ENCODE results near the gene CASP12.
"Not testable (repeated sequence)": the region's sequence is repeated elsewhere in the genome, so short reads cannot be mapped to it uniquely, and the experiment has no call there.

The CASP12 gene

DNA sequence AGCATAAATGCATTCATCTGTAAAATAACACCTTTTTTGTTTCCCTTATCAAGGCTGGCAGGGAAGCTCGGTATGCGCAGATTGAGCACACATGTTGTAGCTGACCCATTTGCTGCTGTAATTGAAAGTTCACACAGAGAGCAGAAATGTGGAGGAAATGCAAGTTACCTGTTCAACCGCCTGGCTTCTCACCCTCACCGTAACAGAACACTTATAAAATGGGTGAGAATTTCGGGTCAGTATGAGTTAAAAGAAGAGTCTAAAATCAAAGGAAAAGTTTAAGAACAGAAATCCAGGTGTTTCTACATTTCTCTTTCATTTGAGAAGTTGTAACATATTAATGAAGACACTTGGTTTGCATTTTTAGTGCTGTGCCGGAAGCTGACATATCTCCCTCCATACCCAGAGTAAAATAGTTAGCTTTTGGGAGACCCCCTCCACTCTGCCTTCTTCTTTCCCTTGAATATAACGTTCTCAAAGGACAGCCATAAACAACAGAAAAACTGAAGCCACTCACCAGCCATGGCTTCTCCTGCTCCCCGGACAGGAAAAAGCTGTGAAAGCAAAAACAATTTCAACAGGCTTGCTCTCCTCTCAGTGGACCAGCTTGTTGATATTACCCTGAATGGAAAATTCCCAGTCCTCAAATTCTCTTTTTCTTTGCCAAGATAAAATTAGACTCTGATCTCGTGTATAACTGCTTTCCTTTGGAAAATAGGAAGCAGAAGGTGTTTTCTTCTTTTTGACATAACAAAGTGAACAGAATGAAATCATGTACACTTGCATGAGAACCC lies at the start of gene CASP12:
Gene CASP12 (minus strand): TSS at position 570 of the 794 bp plus-strand sequence.
- DNase-seq (ENCODE audit: low read depth in 1 of 2, low spot score in 1 of 2): no peak

DNA sequence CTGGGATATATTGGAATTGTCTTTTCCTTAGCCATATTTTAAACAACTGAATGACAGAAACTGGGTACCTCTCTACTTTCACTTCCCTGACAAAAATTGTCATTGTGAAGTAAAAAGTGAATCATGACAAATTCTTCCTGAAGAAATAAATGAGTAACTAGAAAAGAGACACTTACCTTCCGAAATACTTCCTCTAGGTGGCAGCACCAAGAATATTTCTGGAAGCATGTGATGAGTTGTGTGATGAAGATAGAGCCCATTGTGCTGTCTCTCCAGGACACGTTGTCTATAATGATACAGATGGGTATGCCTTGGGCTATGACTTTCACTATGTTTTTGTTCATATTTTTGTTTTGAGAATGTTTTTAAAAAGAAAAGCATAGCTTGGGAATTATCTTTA lies 48.6 kb upstream of the CASP12 start:
- no peak for DNase-seq (ENCODE audit: low read depth in 1 of 2, low spot score in 1 of 2)

DNA sequence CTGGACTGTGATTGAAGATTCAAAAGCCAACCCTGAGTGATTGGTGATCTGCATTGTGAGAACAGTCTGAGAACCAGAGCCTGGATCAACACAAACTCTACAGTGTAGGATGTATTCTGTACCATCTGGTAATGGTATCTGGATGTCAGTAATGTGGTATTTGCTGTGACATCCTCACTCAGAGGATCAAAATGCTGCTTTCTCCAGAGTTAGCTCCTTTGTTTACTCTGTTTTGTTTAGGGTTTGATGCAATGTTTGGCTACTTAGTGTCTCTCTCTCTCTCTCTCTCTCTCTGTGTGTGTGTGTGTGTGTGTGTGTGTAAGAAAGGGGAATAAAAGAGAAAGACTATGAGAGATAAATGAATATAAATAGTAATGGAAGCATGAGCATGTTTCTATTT lies 45.8 kb upstream of the CASP12 start:
- no peak for DNase-seq (ENCODE audit: low read depth in 1 of 2, low spot score in 1 of 2)

DNA sequence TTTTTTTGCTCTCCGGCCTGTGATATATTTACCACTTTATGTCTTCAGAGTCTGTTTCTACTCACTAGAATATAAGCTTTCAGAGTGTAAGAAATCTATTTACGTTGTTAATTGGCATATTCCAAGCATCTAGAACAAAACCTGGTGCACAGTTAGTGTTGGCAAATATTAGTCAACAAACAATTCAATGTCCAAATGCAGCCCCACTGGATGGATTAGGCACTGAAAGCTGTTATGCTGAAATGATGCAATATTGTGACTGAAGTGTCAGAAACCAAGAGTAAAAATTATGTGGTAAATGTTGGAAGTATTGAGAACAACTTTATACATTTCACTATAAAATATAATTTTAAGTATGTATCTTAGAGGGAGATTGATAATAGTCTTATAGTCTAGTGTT lies 45.3 kb upstream of the CASP12 start:
- DNase-seq (ENCODE audit: low read depth in 1 of 2, low spot score in 1 of 2): no peak

DNA sequence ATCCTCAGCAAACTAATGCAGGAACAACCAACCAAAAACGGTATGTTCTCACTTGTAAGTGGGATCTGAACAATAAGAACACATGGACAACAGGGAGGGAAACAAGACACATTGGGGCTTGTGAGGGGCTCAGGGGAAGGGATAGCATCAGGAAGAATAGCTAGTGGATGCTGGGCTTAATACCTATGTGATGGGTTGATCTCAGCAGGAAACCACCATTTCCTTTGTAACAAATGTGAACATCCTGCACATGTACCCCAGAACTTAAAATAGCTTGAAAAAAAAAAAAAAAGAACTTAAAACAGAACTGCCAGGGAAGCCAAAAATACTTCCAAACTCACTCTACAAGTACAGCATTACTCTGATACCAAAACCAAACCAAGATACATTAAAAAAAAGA lies 36.3 kb upstream of the CASP12 start:
- DNase-seq (ENCODE audit: low read depth in 1 of 2, low spot score in 1 of 2): no peak

DNA sequence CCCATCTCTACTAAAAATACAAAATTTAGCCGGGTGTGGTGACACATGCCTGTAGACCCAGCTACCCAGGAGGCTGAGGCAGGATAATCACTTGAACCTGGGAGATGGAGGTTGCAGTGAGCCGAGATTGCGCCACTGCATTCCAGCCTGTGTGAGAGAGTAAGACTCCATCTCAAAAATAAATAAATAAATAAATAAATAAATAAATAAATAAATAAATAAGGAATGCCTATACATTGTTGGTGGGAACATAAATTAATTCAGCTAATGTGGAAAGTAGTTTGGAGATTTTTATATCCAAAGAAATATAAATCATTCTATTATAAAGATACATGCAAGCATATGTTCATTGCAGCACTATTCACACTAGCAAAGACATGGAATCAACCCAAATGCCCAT lies 35.8 kb upstream of the CASP12 start:
- DNase-seq (ENCODE audit: low read depth in 1 of 2, low spot score in 1 of 2): not testable (repeated sequence)

DNA sequence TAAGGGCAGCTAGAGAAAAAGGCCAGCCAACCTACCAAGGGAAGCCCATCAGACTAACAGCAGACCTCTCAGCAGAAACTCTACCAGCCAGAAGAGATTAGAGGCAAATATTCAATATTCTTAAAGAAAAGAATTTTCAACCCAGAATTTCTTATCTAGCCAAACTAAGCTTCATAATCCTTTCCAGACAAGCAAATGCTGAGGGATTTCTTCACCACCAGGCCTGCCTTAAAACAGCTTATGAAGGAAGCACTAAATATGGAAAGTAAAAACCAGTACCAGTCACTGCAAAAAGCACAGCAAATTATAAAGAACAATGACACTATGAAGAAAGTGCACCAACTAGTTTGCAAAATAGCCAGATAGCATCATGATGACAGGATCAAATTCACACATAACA lies 30.6 kb upstream of the CASP12 start:
- no peak for DNase-seq (ENCODE audit: low read depth in 1 of 2, low spot score in 1 of 2)

DNA sequence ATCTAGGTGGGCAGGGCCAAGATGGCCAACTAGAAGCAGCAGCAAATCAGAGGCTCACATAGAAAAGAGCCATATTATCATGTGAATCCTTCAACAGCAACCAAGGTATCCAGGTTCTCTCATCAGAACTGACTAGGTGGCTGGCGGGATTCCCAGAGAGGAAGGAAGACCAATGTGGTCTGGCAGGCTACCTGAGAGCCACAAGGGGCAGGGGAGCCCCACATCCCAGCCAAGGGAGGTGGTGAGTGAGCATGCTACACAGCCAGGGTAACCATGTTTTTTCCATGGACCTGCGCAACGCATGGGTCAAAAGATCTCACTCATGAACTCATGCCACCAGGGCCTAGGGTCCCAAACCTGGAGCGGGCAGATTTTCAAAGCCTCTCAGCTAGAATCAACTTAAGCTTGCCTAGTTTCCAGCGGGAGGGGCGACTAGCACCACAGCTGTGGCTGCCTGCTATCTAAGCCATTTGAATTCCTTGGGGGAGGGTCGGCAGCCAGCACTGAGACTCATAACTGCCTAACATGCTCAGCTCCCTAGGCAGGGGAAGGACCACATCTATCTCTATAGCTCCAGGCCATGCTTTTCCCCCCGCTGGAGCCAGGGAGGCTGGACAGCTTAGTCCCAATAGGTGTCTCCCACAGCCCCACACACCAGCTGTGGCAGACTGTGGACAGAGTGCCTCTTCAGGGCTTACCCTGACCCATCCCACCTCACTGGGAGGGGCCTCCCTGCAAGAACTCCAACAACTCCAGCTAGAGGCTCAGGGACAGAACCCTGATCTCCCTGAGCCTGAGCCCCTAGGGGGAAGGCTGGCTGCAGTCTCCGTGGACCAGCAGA lies 28.7 kb upstream of the CASP12 start:
- DNase-seq (ENCODE audit: low read depth in 1 of 2, low spot score in 1 of 2): no peak

DNA sequence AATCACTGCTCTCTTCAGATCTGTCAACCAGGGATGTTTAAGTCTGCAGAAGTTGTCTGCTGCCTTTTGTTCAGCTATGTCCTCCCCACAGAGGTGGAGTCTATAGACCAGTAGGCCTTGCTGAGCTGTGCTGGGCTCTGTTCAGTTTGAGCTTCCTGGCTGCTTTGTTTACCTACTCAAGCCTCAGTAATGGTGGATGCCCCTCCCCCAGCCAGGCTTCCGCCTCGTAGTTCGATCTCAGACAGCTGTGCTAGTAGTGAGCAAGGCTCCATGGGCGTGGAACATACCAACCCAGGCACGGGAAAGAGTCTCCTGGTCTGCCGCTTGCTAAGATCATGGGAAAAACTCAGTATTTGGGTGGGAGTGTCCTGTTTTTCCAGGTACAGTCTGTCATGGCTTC lies 27.6 kb upstream of the CASP12 start:
- no peak for DNase-seq (ENCODE audit: low read depth in 1 of 2, low spot score in 1 of 2)

DNA sequence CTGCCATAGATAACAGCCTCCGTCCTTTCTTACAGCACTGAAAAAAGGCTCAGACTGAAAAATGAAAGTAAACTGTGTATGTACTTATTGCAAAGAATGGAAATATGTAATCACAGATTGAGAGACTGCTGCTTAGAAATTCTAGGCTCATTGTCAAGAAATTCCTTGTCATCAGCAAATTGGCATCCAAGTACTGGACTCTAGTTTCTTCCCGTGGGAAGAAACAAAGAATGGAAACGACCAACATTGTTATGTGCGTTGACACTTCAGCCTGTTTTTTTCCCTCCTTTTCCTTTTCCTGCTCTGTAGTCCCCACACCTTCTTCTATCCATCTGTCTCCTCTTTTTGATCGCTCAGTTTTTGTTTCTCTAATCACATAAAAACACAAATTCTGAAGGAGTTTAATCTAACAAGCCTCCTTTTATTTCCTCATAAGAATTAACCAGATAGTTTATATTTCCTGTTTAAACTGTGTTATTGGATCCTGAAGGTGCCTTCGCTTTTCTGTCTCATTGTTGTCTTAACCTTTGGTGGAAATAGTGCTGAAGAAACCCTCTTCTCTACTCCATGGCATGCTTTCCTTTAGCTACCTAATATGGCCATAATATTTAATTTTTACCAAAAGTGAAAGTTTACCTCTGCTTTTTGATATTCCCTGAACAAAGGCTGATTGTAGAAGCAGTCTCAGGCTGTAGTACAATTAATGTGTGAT lies 20.0 kb upstream of the CASP12 start:
- no peak for DNase-seq (ENCODE audit: low read depth in 1 of 2, low spot score in 1 of 2)

DNA sequence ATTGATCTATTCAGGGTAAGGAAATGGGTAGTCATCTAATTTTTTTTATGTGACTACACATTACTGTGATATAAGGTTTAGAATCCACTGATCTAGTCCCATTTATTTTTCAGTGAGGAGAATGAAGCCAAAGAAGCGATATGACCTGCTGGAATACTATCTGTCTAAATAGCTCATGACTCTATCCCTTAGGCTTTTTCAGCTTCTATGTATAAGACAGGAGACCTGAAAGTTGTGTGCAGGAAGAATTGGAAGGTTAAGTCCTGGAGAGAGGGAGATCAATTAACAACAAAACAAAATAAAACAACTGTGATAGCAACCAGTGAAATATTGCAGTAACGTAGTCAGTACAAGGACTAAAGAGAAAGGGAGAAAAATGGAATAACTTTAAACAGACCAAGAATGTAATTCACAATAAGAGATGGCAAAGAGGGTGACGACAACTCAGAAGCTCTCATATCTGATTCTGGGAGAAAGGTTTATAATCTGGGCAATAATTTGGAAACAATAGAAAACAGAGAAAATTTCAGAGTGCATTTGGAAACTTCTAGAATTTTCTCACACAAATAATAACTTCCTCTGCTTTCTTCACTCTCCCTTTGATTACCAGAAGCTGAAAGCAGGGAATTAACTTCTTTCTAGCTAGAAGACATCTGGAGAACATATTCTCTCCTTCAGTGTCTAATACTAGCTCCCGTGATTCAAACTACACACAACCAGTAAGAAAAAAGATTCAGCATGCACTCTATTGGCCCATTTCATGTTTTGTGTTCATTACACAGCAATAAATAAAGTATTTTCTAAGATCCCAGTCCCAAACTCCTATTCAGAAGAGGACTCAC lies 19.2 kb upstream of the CASP12 start:
- no peak for DNase-seq (ENCODE audit: low read depth in 1 of 2, low spot score in 1 of 2)

DNA sequence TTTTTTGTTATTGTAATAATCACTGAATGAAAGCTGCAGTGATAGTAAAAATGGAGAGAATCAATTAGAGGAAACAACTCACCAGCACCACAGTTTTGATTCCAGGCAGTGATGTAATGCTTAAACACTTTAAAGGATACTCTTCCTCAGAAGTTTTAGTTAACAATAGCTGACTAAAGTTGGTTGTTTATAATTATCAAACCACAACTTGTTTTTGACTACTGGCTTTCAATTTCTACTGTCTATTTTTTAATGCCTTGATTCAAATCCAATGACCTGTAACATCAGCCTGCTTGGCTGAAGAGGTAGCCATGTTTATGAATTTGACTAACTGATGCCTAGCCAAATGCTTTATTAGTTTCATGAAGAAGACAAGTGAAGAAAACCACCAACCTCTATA lies 18.2 kb upstream of the CASP12 start:
- DNase-seq (ENCODE audit: low read depth in 1 of 2, low spot score in 1 of 2): no peak

DNA sequence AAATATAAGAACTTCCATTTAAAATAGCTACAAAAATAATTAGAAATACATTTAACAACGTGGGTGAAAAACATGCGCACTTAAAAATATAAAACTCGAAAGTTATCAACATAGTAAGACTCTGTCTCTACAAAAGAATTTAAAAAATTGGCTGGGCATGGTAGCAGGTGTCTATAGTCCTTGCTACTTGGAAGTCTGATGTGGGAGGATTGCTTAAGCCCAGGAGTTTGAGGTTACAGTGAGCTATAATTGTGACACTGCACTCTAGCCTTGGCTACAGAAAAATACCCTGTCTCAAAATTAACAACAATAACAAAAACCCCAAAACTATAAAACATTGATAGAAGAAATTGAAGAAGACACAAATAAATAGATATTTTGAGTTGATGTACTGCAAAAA lies 13.8 kb upstream of the CASP12 start:
- no peak for DNase-seq (ENCODE audit: low read depth in 1 of 2, low spot score in 1 of 2)

DNA sequence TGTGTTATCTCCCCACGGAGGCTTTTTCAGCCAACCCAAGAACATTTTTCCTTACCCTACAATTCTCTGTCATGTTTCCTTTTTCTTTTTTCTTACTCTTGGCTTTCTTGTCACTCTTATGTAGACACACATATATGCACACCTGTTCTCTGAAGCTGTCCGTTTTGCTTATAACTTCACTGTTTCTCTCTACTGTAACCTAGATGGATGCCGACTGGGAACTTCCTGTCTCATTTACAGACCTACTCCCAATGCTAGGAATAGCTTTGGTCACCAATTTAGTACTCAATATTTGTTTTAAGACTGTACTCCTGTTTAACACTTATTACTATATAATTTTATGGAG lies 9.9 kb upstream of the CASP12 start:
- no peak for DNase-seq (ENCODE audit: low read depth in 1 of 2, low spot score in 1 of 2)

DNA sequence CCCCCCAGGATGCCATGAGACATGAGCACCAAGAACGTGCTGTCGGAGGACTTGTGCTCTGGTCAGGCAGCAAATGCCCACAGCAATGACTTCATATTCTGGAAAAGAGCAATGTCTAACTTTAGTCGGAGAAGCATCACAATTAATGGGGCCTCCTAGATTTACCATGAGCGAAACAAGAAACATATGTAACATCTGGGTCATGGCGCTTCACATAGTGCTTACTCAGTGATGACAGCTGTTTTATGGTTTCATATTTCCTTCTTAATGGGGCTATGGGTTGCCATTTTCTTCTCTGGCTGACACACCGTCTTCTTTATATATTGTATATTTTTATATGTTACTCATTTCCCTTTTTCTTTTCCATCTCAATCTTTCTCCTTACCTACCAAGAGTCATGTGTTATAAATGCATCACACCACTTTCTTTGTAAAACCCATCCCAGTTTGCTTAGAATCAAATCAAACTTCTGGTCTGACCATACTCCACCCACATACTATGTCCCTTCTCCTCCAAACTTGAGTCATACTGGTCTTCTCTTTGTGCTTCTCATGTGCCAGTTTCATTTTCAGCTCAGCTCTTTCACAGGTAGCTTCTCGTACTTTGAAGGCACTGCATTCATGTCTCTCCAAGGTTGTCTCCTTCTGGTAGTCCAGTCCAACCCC lies 9.4 kb upstream of the CASP12 start:
- DNase-seq (ENCODE audit: low read depth in 1 of 2, low spot score in 1 of 2): no peak

DNA sequence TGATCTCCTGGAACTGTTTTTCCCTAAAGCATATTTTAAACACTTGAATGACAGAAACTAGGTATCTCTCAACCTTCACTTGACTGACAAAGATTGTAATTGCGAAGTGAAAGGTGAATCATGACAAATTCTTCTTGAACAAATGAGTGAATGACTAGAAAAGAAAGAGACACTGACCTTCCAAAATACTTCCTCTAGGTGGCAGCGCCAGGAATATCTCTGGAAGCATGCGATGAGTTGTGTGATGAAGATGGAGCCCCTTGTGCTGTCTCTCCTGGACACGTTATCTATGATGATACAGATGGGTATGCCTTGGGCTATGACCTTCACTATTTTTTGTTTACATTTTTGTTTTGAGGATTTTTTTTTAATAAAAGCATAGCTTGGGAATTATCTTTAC lies 7.0 kb upstream of the CASP12 start:
- no peak for DNase-seq (ENCODE audit: low read depth in 1 of 2, low spot score in 1 of 2)

DNA sequence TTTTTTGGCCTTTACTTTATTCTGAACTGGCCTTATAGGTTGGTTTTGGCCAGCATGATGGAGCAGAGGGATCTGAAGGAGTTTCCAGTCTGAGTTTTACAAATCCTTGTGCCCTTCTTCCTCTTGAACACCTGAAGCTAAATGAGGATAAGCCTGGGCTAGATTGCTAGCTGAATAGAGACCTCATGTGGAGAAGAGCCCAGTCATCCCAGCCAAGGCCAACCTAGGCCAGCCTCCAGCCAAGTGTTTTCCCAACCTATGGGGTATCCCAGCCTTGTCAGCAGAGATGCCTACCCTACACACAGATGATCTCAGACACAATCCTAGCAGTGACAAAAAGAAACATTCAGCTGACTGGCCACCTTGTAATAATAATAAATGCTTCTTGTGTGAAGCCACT lies 966 bp upstream of the CASP12 start:
- DNase-seq (ENCODE audit: low read depth in 1 of 2, low spot score in 1 of 2): no peak

DNA sequence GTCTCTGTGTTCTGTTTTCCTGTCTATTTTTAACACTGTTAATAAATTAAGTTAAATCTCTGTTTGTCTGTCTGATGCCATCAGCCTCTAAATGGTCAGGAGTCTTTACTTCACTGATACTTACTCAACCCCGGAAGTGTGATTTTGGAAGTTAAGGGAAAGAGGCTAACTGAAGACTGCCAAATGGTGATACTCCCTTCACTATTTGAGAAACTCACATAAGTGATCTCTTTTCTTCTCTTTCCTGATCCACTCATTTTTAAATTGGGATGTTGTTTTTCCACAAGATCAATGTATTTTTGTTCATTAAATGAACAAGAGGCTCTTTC lies 389 bp upstream of the CASP12 start:
- DNase-seq (ENCODE audit: low read depth in 1 of 2, low spot score in 1 of 2): no peak

DNA sequence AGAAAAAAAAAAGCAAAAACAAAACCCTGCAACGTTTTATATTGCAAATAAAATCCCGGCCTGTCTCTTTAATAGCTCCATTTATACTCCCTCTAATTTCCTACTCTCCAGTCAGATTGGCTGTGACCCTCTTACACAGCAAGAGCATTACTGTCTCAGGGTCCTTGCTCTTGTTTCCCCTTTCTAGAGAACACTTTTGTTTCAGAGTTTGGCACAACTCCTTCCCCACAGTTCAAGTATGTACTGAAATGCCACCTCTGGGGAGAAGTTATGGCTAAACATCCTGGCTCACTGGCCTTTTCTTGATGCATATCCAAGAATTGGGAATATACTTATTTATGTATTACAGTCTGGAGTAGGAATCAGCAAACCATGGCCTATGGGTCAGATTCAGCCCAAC lies 2.6 kb downstream of the CASP12 start:
- DNase-seq (ENCODE audit: low read depth in 1 of 2, low spot score in 1 of 2): no peak

DNA sequence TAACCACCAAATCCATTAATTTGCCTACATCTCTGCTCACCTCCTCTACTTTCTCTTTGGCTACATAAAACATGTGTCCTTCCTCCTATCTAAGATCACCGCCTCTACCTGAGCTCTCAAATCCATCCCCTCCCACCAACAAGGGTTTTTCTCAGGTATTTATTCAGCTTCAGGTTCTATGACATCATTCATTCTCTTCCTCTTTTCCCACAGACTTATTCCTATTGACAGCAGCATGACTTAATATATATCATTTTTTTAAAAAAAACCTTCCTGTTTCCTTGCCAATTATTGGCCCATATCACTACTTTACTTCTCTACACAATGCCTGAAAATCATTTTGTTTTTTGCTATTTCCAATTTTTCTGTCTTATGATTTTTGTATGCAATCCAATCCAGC lies 4.4 kb downstream of the CASP12 start:
- DNase-seq (ENCODE audit: low read depth in 1 of 2, low spot score in 1 of 2): no peak
